T-helper 2 cell treated with Interferon-gamma antibody and Interleukin-4, amounts not matched to agents 5 μg/mL and 100 μg/mL, for 36 hours (primary cell): ENCODE data around the gene APC2.
A peak's percentile ranks its signal among the peaks of the same experiment; 100 is the strongest.
"Not testable (repeated sequence)": the region's sequence is repeated elsewhere in the genome, so short reads cannot be mapped to it uniquely, and the experiment has no call there.

Experiments used
- DNase-seq: peaks from one replicate; pipeline ENCODE4 v3.0.0; 2021; ENCODE audit warnings: low spot score
- H3K27ac Mint-ChIP-seq: one replicate; pipeline ENCODE4 v1.8.0; 2021; ENCODE audit warnings: mild to moderate bottlenecking, mixed read lengths
- H3K27me3 Mint-ChIP-seq: one replicate; pipeline ENCODE4 v1.8.0; 2021; ENCODE audit warnings: low read depth, mixed read lengths
- H3K36me3 Mint-ChIP-seq: one replicate; pipeline ENCODE4 v1.8.0; 2021; ENCODE audit warnings: low read depth, mixed read lengths
- H3K4me1 Mint-ChIP-seq: one replicate; pipeline ENCODE4 v1.8.0; 2021; ENCODE audit warnings: low read depth, mixed read lengths
- H3K4me3 Mint-ChIP-seq: one replicate; pipeline ENCODE4 v1.8.0; 2022; ENCODE audit warnings: mild to moderate bottlenecking, moderate library complexity, mixed read lengths
- H3K9me3 Mint-ChIP-seq: one replicate; pipeline ENCODE4 v1.8.0; 2021; ENCODE audit warnings: mixed read lengths

The APC2 gene

GRCh38 chr19:1410136-1410786 lies 39.7 kb upstream of the APC2 start:
- DNase-seq = peak; percentile 14
- Mint-ChIP-seq H3K36me3 (peaks cover 29% of the 10 kb centered on the region), H3K4me3 (peak overlapping the region; percentile 98), H3K27ac (peak overlapping the region; percentile 63), H3K9me3 (no peaks in the 10 kb centered on the region), H3K27me3 (no peaks in the 10 kb centered on the region), H3K4me1 (peaks cover 32% of the 10 kb centered on the region)

- Mint-ChIP-seq H3K27me3 (no peaks in the 10 kb centered on the region), H3K9me3 (no peaks in the 10 kb centered on the region), H3K4me1 (peaks cover 32% of the 10 kb centered on the region), H3K36me3 (peaks cover 33% of the 10 kb centered on the region), H3K27ac (peak overlapping the region; percentile 60), H3K4me3 (peak overlapping the region; percentile 98)
- no peak for DNase-seq
Observed at GRCh38 chr19:1410789-1411188, 39.1 kb upstream of the APC2 start.

- H3K4me1 Mint-ChIP-seq = peaks cover 30% of the 10 kb centered on the region
Observed at GRCh38 chr19:1411255-1412191, 38.4 kb upstream of the APC2 start.

GRCh38 chr19:1412323-1412923 lies 37.5 kb upstream of the APC2 start:
- Mint-ChIP-seq H3K4me3 (no peak overlapping the region), H3K36me3 (peaks cover 38% of the 10 kb centered on the region), H3K27ac (no peak overlapping the region), H3K4me1 (peaks cover 28% of the 10 kb centered on the region), H3K9me3 (no peaks in the 10 kb centered on the region), H3K27me3 (no peaks in the 10 kb centered on the region)
- no peak for DNase-seq

More at GRCh38 chr19:1411255-1412191, 38.4 kb upstream of the APC2 start:
- H3K27ac Mint-ChIP-seq = peak overlapping the region; percentile 31
- DNase-seq = no peak
- H3K36me3 Mint-ChIP-seq = peaks cover 35% of the 10 kb centered on the region
- no peaks in the 10 kb centered on the region for H3K9me3 Mint-ChIP-seq
- no peaks in the 10 kb centered on the region for H3K27me3 Mint-ChIP-seq
- H3K4me3 Mint-ChIP-seq = no peak overlapping the region

- Mint-ChIP-seq H3K27me3 (no peaks in the 10 kb centered on the region), H3K36me3 (peaks cover 41% of the 10 kb centered on the region), H3K4me3 (no peak overlapping the region), H3K27ac (no peak overlapping the region), H3K9me3 (no peaks in the 10 kb centered on the region), H3K4me1 (peaks cover 28% of the 10 kb centered on the region)
- no peak for DNase-seq
Observed at GRCh38 chr19:1412995-1413800, 36.7 kb upstream of the APC2 start.

- H3K4me1 Mint-ChIP-seq = peaks cover 10% of the 10 kb centered on the region
- no peak overlapping the region for H3K4me3 Mint-ChIP-seq
- H3K36me3 Mint-ChIP-seq = peaks cover 32% of the 10 kb centered on the region
- H3K9me3 Mint-ChIP-seq = no peaks in the 10 kb centered on the region
- DNase-seq = no peak
- no peaks in the 10 kb centered on the region for H3K27me3 Mint-ChIP-seq
- H3K27ac Mint-ChIP-seq = no peak overlapping the region
Observed at GRCh38 chr19:1416014-1416841, 33.7 kb upstream of the APC2 start.

- Mint-ChIP-seq H3K9me3 (no peaks in the 10 kb centered on the region), H3K27ac (no peak overlapping the region), H3K27me3 (no peaks in the 10 kb centered on the region), H3K36me3 (peaks cover 30% of the 10 kb centered on the region), H3K4me3 (no peak overlapping the region), H3K4me1 (peaks cover 7% of the 10 kb centered on the region)
- DNase-seq = no peak
Observed at GRCh38 chr19:1417145-1417544, 32.8 kb upstream of the APC2 start.

GRCh38 chr19:1417681-1418495 lies 32.0 kb upstream of the APC2 start:
- DNase-seq = no peak
- Mint-ChIP-seq H3K4me3 (no peak overlapping the region), H3K4me1 (peaks cover 7% of the 10 kb centered on the region), H3K27ac (no peak overlapping the region), H3K36me3 (peaks cover 36% of the 10 kb centered on the region), H3K9me3 (no peaks in the 10 kb centered on the region), H3K27me3 (no peaks in the 10 kb centered on the region)

- no peaks in the 10 kb centered on the region for H3K27me3 Mint-ChIP-seq
- peaks cover 41% of the 10 kb centered on the region for H3K36me3 Mint-ChIP-seq
- H3K4me3 Mint-ChIP-seq = no peak overlapping the region
- H3K4me1 Mint-ChIP-seq = peaks cover 6% of the 10 kb centered on the region
- no peak for DNase-seq
- H3K27ac Mint-ChIP-seq = no peak overlapping the region
- no peaks in the 10 kb centered on the region for H3K9me3 Mint-ChIP-seq
Observed at GRCh38 chr19:1418496-1418775, 31.5 kb upstream of the APC2 start.

GRCh38 chr19:1418951-1419738 lies 30.8 kb upstream of the APC2 start:
- H3K36me3 Mint-ChIP-seq = peaks cover 46% of the 10 kb centered on the region
- H3K4me3 Mint-ChIP-seq = no peak overlapping the region
- H3K27ac Mint-ChIP-seq = peak overlapping the region; percentile 20
- H3K9me3 Mint-ChIP-seq = no peaks in the 10 kb centered on the region
- no peak for DNase-seq
- peaks cover 5% of the 10 kb centered on the region for H3K4me1 Mint-ChIP-seq
- no peaks in the 10 kb centered on the region for H3K27me3 Mint-ChIP-seq

- not testable (repeated sequence) for H3K27ac Mint-ChIP-seq, H3K4me3 Mint-ChIP-seq, H3K27me3 Mint-ChIP-seq, DNase-seq, H3K9me3 Mint-ChIP-seq, H3K4me1 Mint-ChIP-seq
- peaks cover 48% of the 10 kb centered on the region for H3K36me3 Mint-ChIP-seq
Observed at GRCh38 chr19:1420085-1420484, 29.8 kb upstream of the APC2 start.

- Mint-ChIP-seq H3K4me1 (no peaks in the 10 kb centered on the region), H3K9me3 (no peaks in the 10 kb centered on the region), H3K4me3 (no peak overlapping the region), H3K27ac (no peak overlapping the region), H3K27me3 (no peaks in the 10 kb centered on the region), H3K36me3 (peaks cover 48% of the 10 kb centered on the region)
- no peak for DNase-seq
Observed at GRCh38 chr19:1420590-1420989, 29.3 kb upstream of the APC2 start.
